Smooth muscle cell (in vitro differentiated cells): ENCODE data around the gene ARFGEF3. TPM values are rescaled to one million over a fixed set of nuclear protein-coding genes. Genes with fewer than 3 reads are reported as not detected.

Experiments used
- DNase-seq: peaks from one replicate; lab custom pipeline; 2025; ENCODE audit not compliant: unreplicated experiment; lab: John Stamatoyannopoulos, UW
- H2AFZ ChIP-seq: fragments of 200-600 bp; sonication (generic); 2 replicates; pipeline ENCODE4 v1.6.0; 2016; ENCODE audit warnings: antibody characterized with exemption, low read depth, mild to moderate bottlenecking
- H3F3A ChIP-seq: fragments of 200-600 bp; sonication (generic); 2 replicates; pipeline ENCODE4 v1.6.0; 2017; ENCODE audit warnings: antibody characterized with exemption, low read depth
- H3K27ac ChIP-seq: fragments of 200-600 bp; sonication (generic); 2 replicates; pipeline ENCODE4 v1.5.1; 2016; ENCODE audit warnings: low read depth, mild to moderate bottlenecking
- H3K27me3 ChIP-seq: fragments of 200-600 bp; sonication (generic); 2 replicates; pipeline ENCODE4 v1.6.1; 2016; ENCODE audit warnings: low read depth, mild to moderate bottlenecking
- H3K36me3 ChIP-seq: fragments of 200-600 bp; sonication (generic); 2 replicates; pipeline ENCODE4 v1.5.1; 2016; ENCODE audit warnings: low read depth
- H3K4me1 ChIP-seq: fragments of 200-600 bp; sonication (generic); 2 replicates; pipeline ENCODE4 v1.5.1; 2016; ENCODE audit warnings: low read depth
- H3K4me2 ChIP-seq: fragments of 200-600 bp; sonication (generic); 2 replicates; pipeline ENCODE4 v1.6.0; 2016; ENCODE audit warnings: mild to moderate bottlenecking
- H3K4me3 ChIP-seq: fragments of 200-600 bp; sonication (generic); 2 replicates; pipeline ENCODE4 v1.5.1; 2016; ENCODE audit warnings: mild to moderate bottlenecking
- H3K79me2 ChIP-seq: fragments of 200-600 bp; sonication (generic); 2 replicates; pipeline ENCODE4 v1.6.0; 2016; ENCODE audit warnings: low read depth, mild to moderate bottlenecking
- H3K9ac ChIP-seq: fragments of 200-600 bp; sonication (generic); 2 replicates; pipeline ENCODE4 v1.6.0; 2016; ENCODE audit warnings: low read depth
- H3K9me3 ChIP-seq: fragments of 200-600 bp; sonication (generic); replicated peaks from 2 replicates; pipeline ENCODE4 v1.5.1; 2016; ENCODE audit warnings: low read depth
- H4K20me1 ChIP-seq: fragments of 200-600 bp; sonication (generic); 2 replicates; pipeline ENCODE4 v1.6.0; 2016; ENCODE audit warnings: low read depth
- CTCF ChIP-seq: fragments of 200-600 bp; sonication (generic); IDR thresholded peaks from 2 replicates; pipeline ENCODE4 v1.5.1; 2017; ENCODE audit warnings: borderline replicate concordance, mild to moderate bottlenecking, antibody characterized with exemption; ENCODE audit not compliant: insufficient read depth, poor library complexity, severe bottlenecking
- WGBS: methylation state at CpG from one replicate; pipeline ENCODE4 v1.1.7; 2016; ENCODE audit warnings: low lambda C conversion rate; 5-methylcytosine and 5-hydroxymethylcytosine counted together
- polyA plus RNA-seq: library from polyadenylated mRNA; unstranded; fragments of >200 nt; fragmentation: Nextera tagmentation; extraction: Ambion mirVana; gene quantifications from 2 replicates; pipeline ENCODE4 v1.2.1, GENCODE V29; 2016
- total RNA-seq: library from RNA; depleted of rRNA; stranded (reverse); fragments of >200 nt; gene quantifications from 2 replicates; pipeline ENCODE4 v1.2.3, GENCODE V29; 2014

The ARFGEF3 gene
- total and polyA plus RNA-seq, 2 experiments from 2014 or later = 0.06 to 2.2 TPM

- WGBS = 89% methylated on average over 13 of the region's 13 CpGs
- H3K36me3 ChIP-seq = no peaks in the 10 kb centered on the region
- no peaks in the 10 kb centered on the region for H3K4me1 ChIP-seq
- H4K20me1 ChIP-seq = no peaks in the 10 kb centered on the region
- H3K4me2 ChIP-seq = no peak overlapping the region
- no peak overlapping the region for H2AFZ ChIP-seq
- no peak for TF ChIP-seq CTCF
- no peaks in the 10 kb centered on the region for H3F3A ChIP-seq
- H3K27ac ChIP-seq = no peak overlapping the region
- H3K27me3 ChIP-seq = peaks cover 10% of the 10 kb centered on the region
- no peak for DNase-seq
- H3K79me2 ChIP-seq = no peaks in the 10 kb centered on the region
- no peak overlapping the region for H3K9ac ChIP-seq
- no peak overlapping the region for H3K4me3 ChIP-seq
- H3K9me3 ChIP-seq = no peaks in the 10 kb centered on the region
These were observed 162.1 kb downstream of the ARFGEF3 start for GRCh38 chr6:138323821-138324220.

GRCh38 chr6:138328210-138328609 lies 166.5 kb downstream of the ARFGEF3 start:
- H3K4me3 ChIP-seq = no peak overlapping the region

GRCh38 chr6:138330763-138331162 lies 169.0 kb downstream of the ARFGEF3 start:
- H3K4me3 ChIP-seq = no peak overlapping the region
- H3K27me3 ChIP-seq = peaks cover 9% of the 10 kb centered on the region
- no peaks in the 10 kb centered on the region for H3K4me1 ChIP-seq
- no peak overlapping the region for H3K4me2 ChIP-seq
- H3F3A ChIP-seq = no peaks in the 10 kb centered on the region
- H3K36me3 ChIP-seq = no peaks in the 10 kb centered on the region
- H2AFZ ChIP-seq = no peak overlapping the region
- no peak for DNase-seq
- 86% methylated on average over 1 of the region's 1 CpG for WGBS
- no peak overlapping the region for H3K9ac ChIP-seq
- no peak overlapping the region for H3K27ac ChIP-seq
- TF ChIP-seq CTCF = no peak
- no peaks in the 10 kb centered on the region for H3K9me3 ChIP-seq
- no peaks in the 10 kb centered on the region for H4K20me1 ChIP-seq
- H3K79me2 ChIP-seq = no peaks in the 10 kb centered on the region

More at GRCh38 chr6:138328210-138328609, 166.5 kb downstream of the ARFGEF3 start:
- TF ChIP-seq CTCF = no peak
- no peaks in the 10 kb centered on the region for H4K20me1 ChIP-seq
- H3K9ac ChIP-seq = no peak overlapping the region
- H2AFZ ChIP-seq = no peak overlapping the region
- no peak overlapping the region for H3K27ac ChIP-seq
- no peaks in the 10 kb centered on the region for H3F3A ChIP-seq
- no peak for DNase-seq
- H3K4me2 ChIP-seq = no peak overlapping the region
- peaks cover 9% of the 10 kb centered on the region for H3K27me3 ChIP-seq
- no peaks in the 10 kb centered on the region for H3K9me3 ChIP-seq
- 88% methylated on average over 3 of the region's 3 CpGs for WGBS
- no peaks in the 10 kb centered on the region for H3K36me3 ChIP-seq
- H3K79me2 ChIP-seq = no peaks in the 10 kb centered on the region
- no peaks in the 10 kb centered on the region for H3K4me1 ChIP-seq

- H3K36me3 ChIP-seq = no peaks in the 10 kb centered on the region
- H3K9me3 ChIP-seq = no peaks in the 10 kb centered on the region
- H3K27ac ChIP-seq = no peak overlapping the region
- no peaks in the 10 kb centered on the region for H3K4me1 ChIP-seq
- WGBS = 29% methylated on average over 1 of the region's 1 CpG
- no peak for DNase-seq
- no peak overlapping the region for H3K4me3 ChIP-seq
- H3K9ac ChIP-seq = no peak overlapping the region
- H3K79me2 ChIP-seq = no peaks in the 10 kb centered on the region
- H2AFZ ChIP-seq = no peak overlapping the region
- H3K27me3 ChIP-seq = peaks cover 9% of the 10 kb centered on the region
- no peaks in the 10 kb centered on the region for H3F3A ChIP-seq
- no peak for TF ChIP-seq CTCF
- H4K20me1 ChIP-seq = no peaks in the 10 kb centered on the region
- H3K4me2 ChIP-seq = no peak overlapping the region
These were observed 169.7 kb downstream of the ARFGEF3 start for GRCh38 chr6:138331444-138331843.
